ENCODE data around the gene ITGB4.

GRCh38 chr17:75721463-75722011 lies 278 bp downstream of the ITGB4 start:
- TF ChIP-seq CTCF (conservative IDR thresholded peaks at IDR 0.05 in 1 of 2, IDR thresholded peaks at IDR 0.05 in 1 of 2; ENCODE audit: extremely low read depth in 1 of 2, insufficient read depth in 1 of 2, low read depth in 1 of 2, low read length in 2 of 2): peak in 1 of 2 donors; percentile 7
- no peak for TF ChIP-seq EZH2 (IDR thresholded peaks at IDR 0.05; ENCODE audit: borderline replicate concordance, low read length)

Data from mammary epithelial cell (primary cell).